AG10803 (cell line): ENCODE data around the gene TIPRL.

Source experiments
- DNase-seq: peaks from one replicate; pipeline ENCODE4 v3.0.0; 2010; ENCODE audit warnings: low read depth
- H3K4me3 ChIP-seq: 2 replicates; pipeline ENCODE4 v1.5.1; 2011; ENCODE audit warnings: mild to moderate bottlenecking, low read length, control low read depth
- CTCF ChIP-seq: conservative IDR thresholded peaks from 2 replicates; pipeline ENCODE4 v1.5.1; 2011; ENCODE audit warnings: mild to moderate bottlenecking, low read length, control low read depth, inconsistent platforms

The TIPRL gene

DNA sequence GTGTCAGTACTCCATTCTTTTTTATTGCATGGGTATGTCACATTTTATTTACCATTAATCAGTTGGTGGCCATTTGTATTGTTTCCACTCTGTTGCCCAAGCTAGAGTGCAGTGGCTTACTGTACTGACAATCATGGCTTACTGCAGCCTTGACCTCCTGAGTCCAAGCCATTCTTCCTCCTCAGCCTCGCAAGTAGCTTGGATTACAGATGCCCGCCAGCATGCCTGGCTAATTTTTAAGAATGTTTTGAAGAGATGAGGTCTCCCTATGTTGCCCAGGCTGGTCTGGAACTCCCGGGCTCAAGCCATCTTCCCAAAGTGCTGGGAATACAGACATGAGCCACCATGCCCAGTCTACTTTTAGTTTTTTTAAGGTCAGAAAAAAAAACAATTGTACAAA lies 46.2 kb downstream of the TIPRL start:
- peak overlapping the region; percentile 87; the same call in 1 of the 2 replicates for H3K4me3 ChIP-seq

DNA sequence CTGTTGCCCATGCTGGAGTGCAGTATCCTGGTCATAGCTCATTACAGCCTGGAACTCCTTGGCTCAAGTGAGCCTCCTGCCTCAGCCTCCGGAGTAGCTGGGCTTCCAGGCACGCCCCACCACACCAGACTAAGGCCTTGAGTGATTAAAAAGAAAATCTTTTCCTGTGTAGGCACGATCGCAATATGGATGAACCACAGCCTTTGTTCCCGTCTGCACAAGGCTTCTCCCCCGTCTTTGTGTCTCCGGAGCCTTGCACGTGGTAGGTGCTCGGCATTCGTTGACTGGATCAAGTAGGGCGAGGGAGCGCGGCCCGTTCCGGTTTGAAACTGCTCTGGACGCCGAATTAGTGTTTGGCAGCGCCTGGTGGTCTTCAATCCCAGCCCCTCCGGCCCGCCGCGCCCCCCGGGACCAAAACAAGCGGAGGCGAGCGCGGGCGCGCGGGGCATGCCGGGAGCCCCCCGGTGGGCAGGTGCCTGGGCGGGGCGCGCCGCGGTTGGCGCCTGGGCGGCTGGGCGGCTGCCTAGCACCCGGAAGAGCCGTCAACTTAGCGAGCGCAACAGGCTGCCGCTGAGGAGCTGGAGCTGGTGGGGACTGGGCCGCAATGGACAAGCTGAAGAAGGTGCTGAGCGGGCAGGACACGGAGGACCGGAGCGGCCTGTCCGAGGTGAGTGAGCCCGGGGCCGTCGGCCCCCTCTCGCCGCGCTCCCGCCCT lies 46.9 kb downstream of the TIPRL start, which contains the start of gene SFT2D2:
TSS of gene SFT2D2 (plus strand) at position 529 of the 715 bp plus-strand sequence. CDS start at position 605, 76 bp downstream.
- DNase-seq, result peak; percentile 67
- no peak for TF ChIP-seq CTCF
- H3K4me3 ChIP-seq, result peak within 1 kb of the TSS; percentile 87

More for the DNA sequence above, 46.2 kb downstream of the TIPRL start:
- DNase-seq, result no peak
- TF ChIP-seq CTCF, result no peak

DNA sequence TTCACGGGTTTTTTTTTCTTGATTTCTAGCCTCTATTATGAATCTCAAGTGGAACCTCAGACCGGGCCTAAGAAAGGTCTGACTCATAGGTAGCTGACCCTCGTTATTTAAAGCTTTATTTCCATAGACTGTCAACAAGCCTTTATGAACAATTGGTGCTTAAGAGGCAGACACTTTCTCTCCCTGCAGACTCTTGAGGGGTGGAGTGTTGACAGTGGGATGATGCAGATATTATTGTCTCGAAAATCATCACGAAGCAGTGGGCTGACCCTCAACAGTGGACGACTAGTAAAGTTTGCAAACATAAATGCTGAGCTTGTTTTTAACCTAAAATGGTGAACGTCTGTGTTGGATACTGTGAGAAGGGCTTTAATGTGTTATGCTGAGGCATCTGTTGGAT lies 48.9 kb downstream of the TIPRL start:
- no peak for TF ChIP-seq CTCF
- H3K4me3 ChIP-seq, result peak overlapping the region; percentile 87
- DNase-seq, result peak; percentile 22

GRCh38 chr1:168229893-168230292 lies 51.1 kb downstream of the TIPRL start:
- no peak for TF ChIP-seq CTCF
- no peak for DNase-seq
- no peak overlapping the region for H3K4me3 ChIP-seq

DNA sequence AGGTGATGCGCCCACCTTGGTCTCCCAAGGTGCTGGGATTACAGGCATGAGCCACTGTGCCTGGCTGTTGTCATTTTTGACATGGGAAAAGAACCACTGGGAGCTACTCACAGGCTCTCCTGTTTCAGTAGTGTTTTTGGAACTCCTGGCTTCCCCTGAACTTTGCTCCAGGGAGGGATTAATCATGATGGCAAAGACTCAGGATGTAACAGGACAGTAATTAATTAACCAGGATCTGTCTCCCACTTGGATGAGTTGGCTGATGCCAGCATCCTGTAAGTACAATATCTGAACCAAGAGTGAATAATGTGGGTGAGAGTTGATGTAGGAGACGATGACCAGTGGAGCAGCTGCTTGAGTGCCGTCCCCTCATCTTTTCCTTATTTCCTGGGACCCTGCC lies 51.9 kb downstream of the TIPRL start:
- DNase-seq, result no peak
- no peak for TF ChIP-seq CTCF
- no peak overlapping the region for H3K4me3 ChIP-seq

DNA sequence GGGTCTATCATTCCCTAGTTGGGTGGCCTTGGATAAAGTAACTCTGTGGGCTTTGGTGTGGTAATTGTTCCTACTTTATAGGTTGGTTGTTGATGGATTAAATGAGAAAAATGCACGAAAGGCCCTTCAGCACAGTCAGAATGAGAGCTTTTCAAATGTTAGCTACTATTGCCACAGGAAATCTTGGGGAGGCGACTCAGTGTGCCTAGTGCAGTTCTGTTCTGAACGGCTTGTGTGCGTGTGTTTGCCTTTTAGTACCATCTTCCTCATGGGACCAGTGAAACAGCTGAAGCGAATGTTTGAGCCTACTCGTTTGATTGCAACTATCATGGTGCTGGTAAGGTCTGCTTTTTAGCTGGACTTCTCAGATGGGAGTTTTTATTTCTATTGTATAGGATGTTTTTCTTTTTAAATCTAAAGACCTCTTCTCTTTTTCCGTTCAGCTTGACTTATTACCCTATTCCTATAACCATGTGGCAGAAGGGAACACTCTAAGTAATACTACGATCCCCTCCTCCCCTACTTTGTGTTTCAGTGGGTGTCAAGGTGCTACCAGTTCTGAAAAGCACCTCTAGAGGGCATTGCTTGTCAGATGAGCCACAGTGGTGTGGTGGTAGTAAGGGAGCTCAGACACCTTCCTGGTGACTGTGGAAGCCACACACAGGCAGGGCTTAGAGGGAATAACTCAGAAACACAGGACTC lies 56.2 kb downstream of the TIPRL start:
- DNase-seq, result no peak
- H3K4me3 ChIP-seq, result no peak overlapping the region
- TF ChIP-seq CTCF, result peak; percentile 72

DNA sequence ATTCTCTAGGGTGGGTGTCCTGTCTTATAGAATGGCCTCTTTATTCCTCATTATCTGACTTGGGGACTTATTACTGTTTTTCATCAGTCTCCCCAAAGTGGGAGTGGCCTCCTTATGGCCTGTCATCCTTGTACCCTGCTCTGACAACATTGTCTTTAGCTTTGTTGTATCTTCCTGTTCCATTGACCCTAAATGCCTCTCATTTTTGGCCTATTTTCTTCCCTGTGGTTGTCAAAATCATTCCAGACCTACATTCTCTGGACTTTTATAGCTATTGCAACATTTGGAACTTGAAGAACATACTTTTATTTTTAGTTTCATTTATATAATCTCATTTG lies 56.8 kb downstream of the TIPRL start:
- peak; percentile 84 for DNase-seq
- H3K4me3 ChIP-seq, result no peak overlapping the region
- no peak for TF ChIP-seq CTCF
